Measurements from ENCODE around the gene UBR7. TPM values are rescaled to one million over a fixed set of nuclear protein-coding genes. Genes with fewer than 3 reads are reported as not detected.
"Not testable (repeated sequence)": the region's sequence is repeated elsewhere in the genome, so short reads cannot be mapped to it uniquely, and the experiment has no call there.

Gene UBR7
- total RNA-seq, 4 donors from 2014 or later: 20.2 to 40.2 (median 24.5) TPM

- Histone ChIP-seq H3K4me1 (peaks cover 0 to 17% (median 0%) of the 10 kb centered on the region in 4 donors), H3K36me3 (peaks cover 0 to 32% (median 3%) of the 10 kb centered on the region in 3 donors), H3K4me3 (peak overlapping the region in 3 of 4 donors; percentile 31 to 48 (median 36)), H3K27me3 (no peaks in the 10 kb centered on the region), H3K27ac (no peak overlapping the region), H3K9me3 (no peaks in the 10 kb centered on the region)
- no peak for DNase-seq (ENCODE audit: low spot score in 2 of 2)
- WGBS, 2 donors: 30 to 41% methylated on average over 37 to 39 of the region's 39 CpGs
- TF ChIP-seq EP300 (IDR thresholded peaks at IDR 0.05) (no peak), POLR2A (IDR thresholded peaks at IDR 0.05) (no peak), CTCF (IDR thresholded peaks at IDR 0.05) (no peak)
These were observed 24.3 kb downstream of the UBR7 start for GRCh38 chr14:93231129-93231979.

DNA sequence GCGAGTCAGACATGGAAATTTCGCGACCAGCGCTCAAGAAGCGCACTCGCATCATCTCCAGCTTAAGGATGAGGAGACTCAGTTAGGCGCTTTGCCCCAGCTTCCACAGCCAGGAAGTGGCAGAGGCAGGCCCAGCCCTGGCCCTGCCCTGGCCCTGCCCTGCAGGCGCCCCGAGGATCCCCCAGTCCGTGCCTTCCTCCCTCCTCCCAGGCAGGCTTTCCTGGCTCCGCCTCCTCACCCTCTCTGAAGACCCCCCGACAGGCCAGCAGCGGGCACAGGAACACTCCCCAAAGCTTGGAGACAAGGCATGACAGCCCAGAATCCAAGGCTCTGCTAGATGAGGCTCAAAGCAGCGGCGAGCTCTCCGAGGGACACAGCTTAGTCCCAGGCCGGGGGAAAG lies 25.1 kb downstream of the UBR7 start:
- H3K4me1 ChIP-seq: peaks cover 0 to 17% (median 0%) of the 10 kb centered on the region in 4 donors
- no peak for DNase-seq (ENCODE audit: low spot score in 2 of 2)
- no peak overlapping the region for H3K4me3 ChIP-seq
- TF ChIP-seq CTCF (IDR thresholded peaks at IDR 0.05) (no peak), EP300 (IDR thresholded peaks at IDR 0.05) (no peak), POLR2A (IDR thresholded peaks at IDR 0.05) (no peak)
- no peaks in the 10 kb centered on the region for H3K9me3 ChIP-seq
- H3K27ac ChIP-seq: no peak overlapping the region
- WGBS, 2 donors: 59 to 71% methylated on average over 17 of the region's 17 CpGs
- H3K36me3 ChIP-seq: peaks cover 0 to 26% (median 3%) of the 10 kb centered on the region in 3 donors
- no peaks in the 10 kb centered on the region for H3K27me3 ChIP-seq

DNA sequence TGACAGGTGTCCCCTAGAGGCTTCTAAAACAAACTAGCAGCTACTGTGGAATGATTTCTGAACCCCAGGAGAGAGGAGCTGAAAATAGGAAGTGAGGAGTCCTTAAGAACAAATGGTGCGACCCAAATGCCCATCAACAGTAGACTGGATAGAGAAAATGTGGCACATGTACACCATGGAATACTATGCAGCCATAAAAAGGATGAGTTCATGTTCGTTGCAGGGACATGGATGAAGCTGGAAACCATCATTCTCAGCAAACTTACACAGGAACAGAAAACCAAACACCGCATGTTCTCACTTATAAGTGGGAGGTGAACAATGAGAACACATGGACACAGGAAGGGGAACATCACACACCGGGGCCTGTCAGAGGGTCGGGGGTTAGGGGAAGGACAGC lies 26.0 kb downstream of the UBR7 start:
- not testable (repeated sequence) for H3K27ac ChIP-seq; H3K9me3 ChIP-seq; H3K27me3 ChIP-seq; DNase-seq (ENCODE audit: low spot score in 2 of 2); H3K4me3 ChIP-seq
- Histone ChIP-seq H3K4me1 (peaks cover 0 to 17% (median 0%) of the 10 kb centered on the region in 4 donors), H3K36me3 (peaks cover 0 to 16% (median under 1%) of the 10 kb centered on the region in 3 donors)
- WGBS, 2 donors: 83 to 89% methylated on average over 5 of the region's 5 CpGs

DNA sequence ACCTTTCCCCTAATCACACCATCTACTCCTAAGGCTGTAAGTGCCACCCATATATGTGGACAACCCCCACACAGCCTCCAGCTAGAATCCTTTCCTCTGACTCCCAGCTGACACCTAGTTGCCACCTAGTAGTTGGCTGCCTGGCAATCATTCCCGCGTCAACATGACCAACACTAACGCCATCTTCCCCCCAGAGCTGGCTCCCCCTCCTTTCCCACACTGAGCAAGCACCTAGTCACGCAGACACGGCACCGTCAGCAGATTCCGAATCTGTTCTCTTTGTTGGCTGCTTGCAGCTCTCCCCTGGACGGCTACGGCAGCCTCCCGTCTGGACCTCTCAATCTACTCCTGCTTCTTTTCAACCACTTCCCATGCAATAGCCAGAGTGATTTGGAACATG lies 27.7 kb downstream of the UBR7 start:
- Histone ChIP-seq H3K4me1 (peaks cover 0 to 17% (median 0%) of the 10 kb centered on the region in 4 donors), H3K9me3 (no peaks in the 10 kb centered on the region), H3K36me3 (peaks cover 0 to 5% (median 0%) of the 10 kb centered on the region in 3 donors), H3K27me3 (no peaks in the 10 kb centered on the region), H3K4me3 (no peak overlapping the region), H3K27ac (no peak overlapping the region)
- DNase-seq (ENCODE audit: low spot score in 2 of 2): no peak
- WGBS, 2 donors: 54 to 56% methylated on average over 10 of the region's 10 CpGs
- TF ChIP-seq EP300 (IDR thresholded peaks at IDR 0.05): no peak
- TF ChIP-seq CTCF (IDR thresholded peaks at IDR 0.05): no peak
- no peak for TF ChIP-seq POLR2A (IDR thresholded peaks at IDR 0.05)

DNA sequence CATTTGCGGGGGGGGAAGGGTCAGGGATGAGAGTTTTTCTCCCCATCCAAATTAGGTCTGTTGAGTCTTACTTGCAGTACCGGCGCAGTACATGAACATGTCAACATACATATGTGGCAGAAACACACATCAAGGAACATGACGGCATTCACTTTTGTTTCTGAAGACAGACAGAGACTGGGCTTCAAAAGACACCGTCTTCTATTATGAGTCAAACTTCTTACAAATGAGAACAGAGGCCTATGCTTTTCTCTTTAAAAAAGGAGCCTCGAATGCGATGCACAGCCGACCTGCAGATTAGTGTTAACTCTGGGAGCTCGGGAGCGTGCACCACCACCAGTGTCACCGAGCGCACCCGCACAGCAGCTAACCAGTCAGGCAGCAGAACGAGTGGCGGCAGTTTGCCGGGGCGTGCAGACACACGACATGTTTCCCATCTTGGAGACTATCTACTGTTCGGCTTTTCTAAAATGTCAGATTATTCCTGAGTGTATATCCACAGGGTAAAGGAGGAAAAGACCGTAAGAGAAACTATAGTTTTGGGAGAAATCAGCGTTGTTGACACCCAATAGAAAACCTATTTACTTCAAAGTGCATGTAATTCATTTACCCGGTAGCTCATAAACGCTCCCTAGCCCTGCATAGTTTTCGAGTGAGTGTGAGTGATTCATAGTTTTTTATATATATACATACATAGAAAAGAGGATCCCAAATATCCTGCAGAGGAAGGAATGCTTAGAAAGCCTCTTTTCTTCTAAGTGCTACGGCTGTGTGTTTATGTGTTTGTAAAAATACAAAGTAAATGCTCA lies 33.0 kb downstream of the UBR7 start:
- DNase-seq (ENCODE audit: low spot score in 2 of 2): no peak
- TF ChIP-seq EP300 (IDR thresholded peaks at IDR 0.05) (no peak), CTCF (IDR thresholded peaks at IDR 0.05) (no peak), POLR2A (IDR thresholded peaks at IDR 0.05) (no peak)
- no peak overlapping the region for H3K27ac ChIP-seq
- H3K36me3 ChIP-seq: peaks cover 0 to 58% (median 6%) of the 10 kb centered on the region in 3 donors
- WGBS, 2 donors: 89 to 92% methylated on average over 25 of the region's 25 CpGs
- H3K4me1 ChIP-seq: no peaks in the 10 kb centered on the region
- no peaks in the 10 kb centered on the region for H3K27me3 ChIP-seq
- no peak overlapping the region for H3K4me3 ChIP-seq
- H3K9me3 ChIP-seq: no peaks in the 10 kb centered on the region

Measured in tibial nerve (tissue), 4 donors.